SHP77 (cell line): ENCODE results near the gene FYTTD1.
"Not testable (repeated sequence)": the region's sequence is repeated elsewhere in the genome, so short reads cannot be mapped to it uniquely, and the experiment has no call there.

Experiments used
- DNase-seq, 2 experiments: peaks; one replicate each; lab custom pipeline; 2025; lab: John Stamatoyannopoulos, UW

FYTTD1 gene, protein sequence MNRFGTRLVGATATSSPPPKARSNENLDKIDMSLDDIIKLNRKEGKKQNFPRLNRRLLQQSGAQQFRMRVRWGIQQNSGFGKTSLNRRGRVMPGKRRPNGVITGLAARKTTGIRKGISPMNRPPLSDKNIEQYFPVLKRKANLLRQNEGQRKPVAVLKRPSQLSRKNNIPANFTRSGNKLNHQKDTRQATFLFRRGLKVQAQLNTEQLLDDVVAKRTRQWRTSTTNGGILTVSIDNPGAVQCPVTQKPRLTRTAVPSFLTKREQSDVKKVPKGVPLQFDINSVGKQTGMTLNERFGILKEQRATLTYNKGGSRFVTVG

DNA sequence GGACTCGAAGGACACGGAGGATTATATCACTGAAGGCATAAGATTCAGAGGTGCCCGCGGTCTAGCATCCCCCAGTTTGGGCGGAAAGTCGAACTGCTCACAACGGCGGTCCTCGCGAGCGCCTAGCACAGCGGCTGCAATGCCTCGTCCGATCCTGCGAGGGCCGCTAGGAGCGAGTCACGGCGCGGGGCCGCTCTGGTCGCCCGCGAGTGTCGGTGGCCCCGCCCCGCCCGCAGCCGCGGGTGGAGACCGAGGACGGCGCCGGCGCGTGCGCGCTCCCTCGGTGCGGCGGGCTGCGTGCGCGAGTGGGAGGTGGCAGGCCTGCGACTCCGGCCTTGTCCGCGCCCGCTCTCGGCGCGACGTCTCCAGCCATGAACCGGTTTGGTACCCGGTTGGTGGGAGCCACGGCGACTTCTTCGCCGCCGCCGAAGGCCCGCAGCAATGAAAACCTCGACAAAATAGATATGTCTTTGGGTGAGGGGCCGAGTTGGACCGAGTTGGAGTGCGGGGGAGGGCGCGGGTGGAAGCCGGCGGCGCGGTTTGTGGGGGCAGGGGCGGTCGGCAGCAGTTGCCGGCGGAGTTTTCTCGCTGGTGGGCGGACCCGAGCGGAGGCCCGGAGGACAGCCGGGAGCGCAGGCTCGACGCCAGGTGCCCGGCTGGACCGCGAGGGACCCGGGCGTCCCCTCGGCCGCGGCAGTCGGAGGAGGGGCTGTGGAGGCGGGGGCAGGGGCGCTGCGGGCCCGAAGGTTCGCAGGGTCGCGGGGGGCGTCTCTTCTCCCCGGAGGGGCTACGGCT, at the start of gene FYTTD1:
FYTTD1 (plus strand) TSS at position 283 of the 795 bp plus-strand sequence; CDS start at position 372, 89 bp downstream.
- DNase-seq: peak; percentile 72 to 73

DNA sequence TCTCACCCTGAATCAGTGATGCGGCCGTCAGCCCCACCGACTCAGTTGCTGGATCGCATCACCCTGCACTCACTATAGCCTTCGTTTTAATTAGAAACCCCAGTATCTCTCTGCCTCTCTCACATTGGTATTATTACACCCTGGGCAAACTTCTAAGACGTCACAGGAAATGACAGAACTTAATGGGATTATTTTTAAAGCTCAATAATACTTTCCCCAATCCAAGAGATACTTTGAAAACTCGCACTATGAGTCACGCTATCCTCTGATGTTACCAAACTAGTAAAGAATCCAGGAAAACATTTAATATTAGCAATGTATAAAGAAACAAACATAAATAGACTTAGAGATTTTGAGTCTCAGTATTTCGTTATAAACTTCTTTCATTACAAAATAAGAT, 49.6 kb upstream of the FYTTD1 start:
- DNase-seq: no peak

DNA sequence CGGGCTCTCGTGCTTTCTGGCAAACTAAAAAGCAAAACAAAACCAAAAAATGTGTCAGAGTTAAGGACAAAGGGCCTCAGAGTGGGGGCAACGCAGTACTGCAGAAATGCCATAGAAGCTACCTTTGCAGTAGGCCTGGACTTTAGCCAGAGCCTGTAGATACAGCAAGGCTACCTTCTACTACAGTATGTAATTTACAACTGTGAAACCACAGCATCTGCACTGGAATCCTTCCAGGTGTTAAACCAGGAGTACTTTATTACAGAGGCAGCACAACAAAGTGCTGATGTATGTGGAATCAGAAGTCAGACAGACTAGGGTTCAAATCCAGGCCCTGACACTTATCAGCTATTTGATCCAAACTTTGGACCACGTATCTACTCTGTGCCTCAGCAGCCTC, 47.8 kb upstream of the FYTTD1 start:
- no peak for DNase-seq

DNA sequence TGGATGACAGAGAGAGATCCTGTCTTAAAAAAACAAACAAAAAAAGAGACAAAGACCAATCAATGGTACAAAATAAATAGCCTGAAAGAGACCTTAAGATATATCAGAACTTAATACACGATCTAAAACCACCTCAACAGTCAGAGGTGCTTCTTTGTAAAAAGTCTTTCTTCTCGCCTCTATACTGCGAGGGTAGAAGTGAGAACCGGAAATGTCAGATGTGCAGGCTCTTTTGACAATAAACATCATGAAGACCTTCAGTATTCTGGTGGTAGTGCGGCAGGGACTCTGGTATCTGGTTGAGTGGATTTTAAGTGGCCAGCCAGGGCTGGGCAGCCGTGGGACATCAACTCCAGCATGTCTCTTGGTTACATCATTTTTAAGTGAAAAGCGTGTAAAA, 43.0 kb upstream of the FYTTD1 start:
- no peak for DNase-seq

DNA sequence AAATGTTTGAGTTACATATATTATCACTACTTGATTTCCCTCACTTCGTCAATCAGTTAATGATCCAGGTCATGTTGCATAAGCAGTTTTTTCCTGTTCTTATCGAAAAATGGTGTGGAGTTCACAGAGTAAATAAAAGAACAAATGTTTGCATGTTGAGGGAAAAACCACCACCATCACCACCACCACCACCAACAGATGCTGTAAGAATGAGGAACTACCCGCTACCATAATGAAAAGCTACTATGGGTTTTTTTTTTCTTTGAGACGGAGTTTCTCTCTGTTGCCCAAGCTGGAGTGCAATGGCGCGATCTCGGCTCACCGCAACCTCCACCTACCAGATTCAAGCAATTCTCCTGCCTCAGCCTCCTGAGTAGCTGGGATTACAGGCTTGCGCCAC, 40.5 kb upstream of the FYTTD1 start:
- no peak for DNase-seq

DNA sequence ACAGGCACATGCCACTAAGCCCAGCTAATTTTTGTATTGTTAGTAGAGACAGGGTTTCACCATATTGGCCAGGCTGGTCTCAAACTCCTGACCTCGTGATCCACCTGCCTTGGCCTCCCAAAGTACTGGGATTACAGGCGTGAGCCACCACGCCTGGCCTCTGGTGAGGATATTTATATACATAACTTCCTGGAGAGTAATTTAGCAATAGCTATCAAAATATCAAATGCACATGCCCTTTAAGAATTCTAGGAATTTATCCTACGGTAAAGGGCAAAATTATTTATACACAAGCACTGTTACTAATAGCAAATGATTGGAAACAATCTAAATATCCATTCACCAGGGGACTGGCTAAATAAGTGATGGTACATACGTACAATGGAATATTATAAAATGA, 38.7 kb upstream of the FYTTD1 start:
- DNase-seq: not testable (repeated sequence)

DNA sequence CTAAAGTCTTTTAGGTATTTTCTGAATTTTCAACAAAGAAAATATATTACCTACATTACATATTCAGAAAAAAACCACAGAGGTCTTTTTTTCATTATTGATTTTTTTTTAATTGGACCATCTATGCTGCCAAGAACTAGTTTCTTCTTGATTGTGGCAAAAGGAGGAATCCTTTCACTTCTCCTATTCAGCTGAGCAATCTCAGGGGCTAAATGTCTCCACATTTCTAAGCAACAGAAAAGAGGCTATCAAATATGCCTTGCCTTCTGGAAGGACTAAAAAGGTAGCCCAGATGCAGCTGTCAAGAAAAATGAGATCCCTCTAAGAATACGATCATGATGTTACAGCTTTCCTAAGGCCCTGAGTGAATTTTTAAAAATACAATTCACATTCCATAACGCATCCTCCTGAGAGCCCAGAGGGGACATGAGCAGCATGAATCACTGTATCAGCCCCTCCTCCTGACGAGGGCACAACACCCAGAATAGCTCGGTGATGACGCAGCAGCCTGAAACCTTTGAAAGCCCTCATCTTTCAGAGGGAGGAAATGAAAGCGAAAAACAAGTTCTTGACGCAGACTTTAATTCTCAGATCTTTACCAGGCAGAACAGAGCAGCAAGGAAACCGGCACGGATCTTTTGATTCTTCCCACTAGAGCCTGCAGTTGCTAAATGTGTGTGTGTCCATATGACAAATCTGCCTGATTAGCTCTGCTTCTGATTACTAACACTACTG, 37.5 kb upstream of the FYTTD1 start:
- DNase-seq: peak; percentile 41 to 45

DNA sequence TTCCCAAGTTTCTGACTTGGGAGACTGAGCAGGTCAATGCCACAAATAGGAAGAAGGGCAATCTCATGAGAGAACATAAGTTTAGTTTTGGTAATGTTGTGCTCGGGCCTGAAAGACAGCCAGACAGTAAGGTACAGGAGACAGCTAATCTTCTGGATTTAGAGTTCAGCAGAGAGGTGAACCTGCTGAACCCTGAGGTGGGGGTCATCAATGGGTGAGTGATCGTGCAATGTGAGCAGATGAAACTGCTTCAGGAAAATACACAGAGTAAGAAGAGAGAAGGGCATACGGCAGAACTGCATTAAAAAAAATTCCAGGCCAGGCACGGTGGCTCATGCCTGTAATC, 36.2 kb upstream of the FYTTD1 start:
- no peak for DNase-seq

DNA sequence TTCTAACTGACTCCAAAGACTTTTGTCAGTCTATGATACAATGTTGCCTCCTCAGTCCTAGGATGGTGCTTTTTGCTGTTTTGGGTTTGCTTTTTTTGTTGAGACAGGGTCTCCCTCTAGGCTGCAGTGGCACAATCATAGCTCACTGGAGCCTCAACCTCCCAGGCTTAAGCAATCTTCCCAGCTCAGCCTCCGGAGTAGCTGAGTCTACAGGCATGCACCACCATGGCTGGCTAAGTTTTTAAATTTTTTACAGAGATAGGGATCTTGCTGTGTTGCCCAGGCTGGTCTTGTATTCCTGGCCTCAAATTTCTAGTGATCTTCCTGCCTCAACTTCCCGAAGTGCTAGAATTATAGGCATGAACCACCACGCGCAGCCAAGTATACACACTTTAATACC, 35.4 kb upstream of the FYTTD1 start:
- no peak for DNase-seq

DNA sequence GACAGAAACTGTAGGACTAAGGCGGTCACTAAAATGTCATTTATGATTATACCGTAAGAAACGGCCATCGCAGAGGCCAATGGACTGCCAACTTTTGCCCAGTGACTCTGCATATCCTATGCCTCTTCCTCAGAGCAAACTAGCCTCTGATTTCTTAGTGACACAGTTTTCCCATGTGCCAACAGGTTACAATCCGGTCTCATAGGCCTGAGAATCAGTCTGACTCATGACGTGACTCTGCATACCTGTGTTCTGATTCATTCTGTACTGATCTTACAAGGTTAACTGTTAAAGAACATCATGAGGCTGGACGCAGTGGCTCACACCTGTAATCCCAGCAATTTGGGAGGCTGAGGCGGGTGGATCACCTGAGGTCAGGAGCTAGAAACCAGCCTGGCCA, 30.8 kb upstream of the FYTTD1 start:
- no peak for DNase-seq

DNA sequence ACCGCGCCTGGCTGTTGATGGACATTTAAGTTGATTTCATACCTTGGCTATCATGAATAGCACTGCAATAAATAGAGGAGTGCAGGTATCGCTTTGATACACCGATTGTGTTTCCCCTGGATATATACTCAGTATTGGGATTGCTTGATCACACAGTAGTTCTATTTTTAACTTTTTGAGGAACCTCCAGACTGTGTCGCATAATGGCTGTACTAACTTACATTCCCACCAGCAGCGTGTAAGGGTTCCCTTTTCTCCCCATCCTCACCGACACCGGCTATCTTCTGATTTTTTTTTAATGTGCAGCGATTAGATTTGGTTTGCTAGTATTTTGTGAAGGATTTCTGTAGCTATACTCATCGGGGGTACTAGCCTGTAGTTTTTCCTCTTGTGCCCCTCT, 29.0 kb upstream of the FYTTD1 start:
- DNase-seq: no peak

DNA sequence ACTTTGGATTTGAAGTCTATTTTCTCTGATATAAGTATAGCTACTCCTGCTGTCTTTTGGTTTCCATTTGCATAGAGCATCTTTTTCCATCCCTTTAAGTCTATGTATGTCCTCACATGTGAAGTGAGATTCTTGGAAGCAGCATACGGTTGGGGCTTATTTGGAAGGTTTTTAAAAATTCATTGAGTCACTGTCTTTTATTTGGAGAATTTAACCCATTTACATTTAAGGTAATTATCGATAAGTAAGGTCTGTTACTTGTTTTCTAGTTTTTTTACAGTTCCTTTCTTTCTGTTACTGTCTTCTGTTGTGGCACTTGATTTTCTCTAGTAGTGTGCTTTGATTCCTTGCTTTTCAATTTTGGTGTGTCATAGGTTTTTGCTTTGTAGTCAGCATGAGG, 26.9 kb upstream of the FYTTD1 start:
- no peak for DNase-seq

DNA sequence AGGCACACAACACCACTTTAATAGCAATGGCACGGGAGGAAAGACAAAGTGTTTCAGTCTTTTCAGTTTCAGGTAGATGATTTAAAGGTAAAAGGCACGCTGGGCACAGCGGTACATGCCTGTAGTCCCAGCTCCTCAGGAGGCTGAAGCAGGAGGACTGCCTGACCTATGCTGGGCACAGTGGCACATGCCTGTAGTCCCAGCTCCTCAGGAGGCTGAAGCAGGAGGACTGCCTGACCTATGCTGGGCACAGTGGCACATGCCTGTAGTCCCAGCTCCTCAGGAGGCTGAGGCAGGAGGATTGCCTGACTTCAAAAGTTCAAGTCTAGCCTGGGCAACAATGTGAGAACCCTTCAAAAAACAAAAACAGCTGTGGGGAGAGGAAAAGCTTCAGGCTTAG, 21.8 kb upstream of the FYTTD1 start:
- not testable (repeated sequence) for DNase-seq

DNA sequence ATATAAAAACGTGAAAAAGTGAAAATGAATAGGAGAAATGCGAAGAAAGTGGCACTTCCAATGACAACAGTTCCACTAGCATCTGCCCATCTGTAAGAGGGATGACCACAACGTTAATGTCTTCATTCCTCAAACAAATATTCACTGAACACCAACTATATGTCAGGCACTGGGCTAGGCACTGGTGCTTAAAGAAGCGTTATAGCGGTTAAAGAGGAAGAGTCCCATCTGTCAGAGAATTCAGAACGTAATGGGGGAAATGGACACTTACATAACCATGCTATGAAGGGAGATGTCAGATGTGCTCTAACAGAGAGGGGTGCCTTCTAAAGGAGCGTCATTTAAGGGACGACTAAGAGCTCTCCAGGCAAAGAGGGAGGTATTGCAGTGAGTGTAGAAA, 21.2 kb upstream of the FYTTD1 start:
- DNase-seq: no peak

DNA sequence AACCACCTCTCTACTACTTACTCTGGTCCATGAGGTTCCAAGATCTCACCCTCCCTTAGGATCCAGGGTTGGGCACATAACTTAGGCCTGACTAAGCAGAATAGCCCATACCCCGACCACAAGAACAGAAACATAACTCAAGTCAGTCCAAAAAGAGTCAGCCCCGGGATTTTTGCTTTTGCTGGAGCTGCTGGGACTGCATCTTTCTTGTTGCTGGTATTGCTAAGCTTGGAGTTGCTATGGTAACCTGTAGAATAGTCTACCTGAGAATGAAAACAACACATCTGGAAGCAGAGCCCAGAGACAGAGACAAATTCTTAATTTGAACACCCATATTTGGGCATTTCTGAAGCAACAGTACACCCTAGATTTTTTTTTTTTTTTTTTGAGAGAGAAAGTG, 19.5 kb upstream of the FYTTD1 start:
- DNase-seq: no peak

DNA sequence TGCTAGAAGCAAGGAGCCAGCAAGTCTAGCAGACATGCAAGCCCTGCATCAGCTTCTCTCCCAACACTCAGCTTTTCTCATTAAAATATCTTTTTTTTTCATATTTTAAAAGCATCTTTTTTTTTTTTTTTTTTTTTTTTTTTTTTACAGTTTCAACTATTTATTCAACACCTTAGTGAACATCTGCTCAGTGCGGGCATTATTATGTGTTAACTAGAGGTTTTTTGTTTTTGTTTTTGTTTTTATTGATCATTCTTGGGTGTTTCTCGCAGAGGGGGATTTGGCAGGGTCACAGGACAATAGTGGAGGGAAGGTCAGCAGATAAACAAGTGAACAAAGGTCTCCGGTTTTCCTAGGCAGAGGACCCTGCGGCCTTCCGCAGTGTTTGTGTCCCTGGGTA, 18.9 kb upstream of the FYTTD1 start:
- DNase-seq: not testable (repeated sequence)

DNA sequence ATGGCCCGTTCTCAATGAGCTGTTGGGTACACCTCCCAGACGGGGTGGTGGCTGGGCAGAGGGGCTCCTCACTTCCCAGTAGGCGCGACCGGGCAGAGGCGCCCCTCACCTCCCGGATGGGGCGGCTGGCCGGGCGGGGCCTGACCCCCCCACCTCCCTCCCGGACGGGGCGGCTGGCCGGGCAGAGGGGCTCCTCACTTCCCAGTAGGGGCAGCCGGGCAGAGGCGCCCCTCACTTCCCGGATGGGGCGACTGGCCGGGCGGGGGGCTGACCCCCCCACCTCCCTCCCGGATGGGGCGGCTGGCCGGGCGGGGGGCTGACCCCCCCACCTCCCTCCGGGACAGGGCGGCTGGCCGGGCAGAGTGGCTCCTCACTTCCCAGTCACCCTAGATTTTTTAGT, 18.2 kb upstream of the FYTTD1 start:
- not testable (repeated sequence) for DNase-seq

DNA sequence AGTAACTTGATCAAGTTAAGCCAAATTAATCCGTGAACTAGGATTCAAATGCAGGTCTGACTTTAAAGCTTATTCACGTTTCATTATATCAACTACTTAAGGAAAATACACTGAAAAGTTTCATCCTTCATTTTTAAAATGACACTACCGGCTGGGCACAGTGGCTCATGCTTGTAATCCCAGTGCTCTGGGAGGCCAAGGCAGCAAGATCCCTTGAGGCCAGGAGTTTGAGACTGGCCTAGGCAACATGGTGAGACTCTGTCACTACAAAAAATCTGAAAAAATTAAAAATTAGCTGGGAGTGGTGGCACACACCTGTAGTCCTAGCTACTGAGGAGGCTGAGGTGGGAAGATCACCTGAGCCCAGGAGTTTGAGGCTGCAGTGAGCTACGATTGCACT, 16.6 kb upstream of the FYTTD1 start:
- no peak for DNase-seq

DNA sequence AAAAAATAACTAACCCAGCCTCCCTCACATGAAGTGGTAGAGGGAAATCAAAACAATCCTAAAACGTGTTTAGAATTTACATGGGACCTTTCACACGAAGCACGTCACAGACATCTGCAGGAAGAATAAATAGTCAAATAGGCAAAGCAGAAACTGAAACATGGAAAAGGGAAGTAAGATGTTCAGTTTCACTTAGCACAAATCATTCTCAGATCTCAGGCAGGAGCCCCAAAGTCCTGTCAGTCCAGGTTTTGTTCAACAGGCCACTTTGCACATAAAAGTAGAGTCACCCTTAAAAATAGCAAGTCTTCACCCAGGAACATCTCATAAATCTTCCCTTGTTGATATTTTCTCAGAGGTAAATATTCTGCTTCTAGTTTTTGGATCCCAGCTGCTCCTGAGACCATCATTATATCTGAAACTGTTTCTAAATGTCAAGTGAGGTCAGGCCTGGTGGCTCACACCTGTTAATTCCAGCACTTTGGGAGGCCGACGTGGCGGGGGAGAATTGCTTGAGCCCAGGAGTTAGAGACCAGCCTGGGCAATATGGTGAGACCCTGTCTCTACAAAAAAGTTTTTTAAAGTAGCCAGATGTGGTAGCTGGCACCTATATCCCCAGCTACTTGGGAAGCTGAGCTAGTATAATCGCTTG, 14.9 kb upstream of the FYTTD1 start:
- DNase-seq: no peak

DNA sequence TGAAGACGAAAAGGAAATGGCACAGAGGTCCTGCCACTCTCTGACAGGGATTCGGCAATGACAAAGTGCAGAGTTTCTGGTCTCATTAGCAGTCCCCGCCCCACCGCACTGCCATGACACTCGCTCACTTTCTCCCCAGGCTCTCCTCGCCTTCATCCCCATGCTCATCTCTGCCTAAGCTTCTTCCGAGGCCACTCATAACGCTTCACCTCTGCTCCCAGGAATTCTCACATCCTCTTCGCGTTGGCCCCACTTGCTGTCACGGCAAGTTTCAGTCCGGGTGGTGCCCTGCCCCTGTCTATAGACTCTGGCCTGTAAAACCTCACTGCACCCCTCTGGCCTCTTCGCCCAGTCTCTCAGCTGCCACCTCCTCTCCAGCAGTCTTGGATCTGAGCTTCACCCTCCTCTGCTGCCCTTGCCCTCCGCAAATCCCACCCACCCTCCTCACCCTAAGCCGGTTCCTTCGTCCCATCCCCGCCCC, 13.6 kb upstream of the FYTTD1 start:
- no peak for DNase-seq

DNA sequence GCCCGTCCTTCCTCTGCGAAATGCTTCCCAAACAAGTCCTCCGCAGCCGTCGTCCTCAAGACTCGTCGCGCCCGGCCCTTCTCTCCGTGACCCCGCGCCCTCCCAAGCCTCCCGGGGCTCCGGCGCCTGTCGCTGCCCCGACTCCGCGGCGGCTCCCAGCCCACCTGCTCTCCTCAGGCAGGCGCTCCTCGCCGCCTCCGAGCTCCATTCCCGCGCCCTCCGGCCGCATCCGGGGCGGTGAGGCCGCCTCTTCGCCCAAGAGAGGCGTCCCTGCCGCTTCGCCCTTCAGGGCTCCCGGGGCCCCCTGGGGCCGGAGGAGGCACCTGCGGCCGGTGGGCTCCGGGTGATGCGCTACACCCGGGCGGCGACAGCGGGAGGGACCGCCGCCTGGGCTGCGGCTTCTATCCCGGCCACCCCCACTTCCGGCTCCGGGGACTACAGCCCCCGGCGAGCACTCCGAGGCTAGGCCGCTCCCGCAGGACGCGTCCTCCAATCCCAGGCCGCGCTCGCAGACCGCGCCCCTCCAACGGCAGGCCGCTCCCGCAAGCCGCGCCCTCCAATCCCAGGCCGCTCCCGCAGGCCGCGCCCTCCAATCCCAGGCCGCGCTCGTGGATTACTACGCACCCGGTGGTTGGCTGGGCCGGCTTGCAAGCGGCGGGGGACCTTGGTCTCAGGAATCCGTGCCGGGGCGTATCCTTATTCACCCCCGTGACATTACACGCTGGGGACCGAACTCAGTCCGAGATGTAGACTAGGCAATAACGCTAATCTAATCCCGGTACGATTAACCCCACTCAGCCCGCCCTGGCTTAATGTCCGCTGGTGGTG, 13.0 kb upstream of the FYTTD1 start, which contains the start of gene RUBCN:
RUBCN (minus strand) TSS at position 414 of the 828 bp plus-strand sequence; CDS start at position 229, 185 bp downstream.
- DNase-seq: peak; percentile 55 to 87
